Activated naive CD4-positive, alpha-beta T cell treated with anti-CD3 and anti-CD28 coated beads, Interleukin-2, amount 10 ng/mL, durations not matched to agents 7 days and 5 days (primary cell): ENCODE data around the gene DOK5.

ENCODE experiments used
- CTCF ChIA-PET: fragments of 350-600 bp; sonication (Branson Sonifier 250); formaldehyde crosslinking; loops from one replicate; lab custom pipeline; 2021; ENCODE audit warnings: antibody characterized with exemption; lab: Charles Lee
- DNase-seq: peaks from one replicate; pipeline ENCODE4 v3.0.0-alpha.2; 2020
- H3K27ac Mint-ChIP-seq: one replicate; pipeline ENCODE4 v1.8.0; 2021; ENCODE audit warnings: mild to moderate bottlenecking, moderate library complexity, mixed read lengths
- H3K27me3 Mint-ChIP-seq: one replicate; pipeline ENCODE4 v1.8.0; 2021; ENCODE audit warnings: mild to moderate bottlenecking, mixed read lengths
- H3K36me3 Mint-ChIP-seq: one replicate; pipeline ENCODE4 v1.8.0; 2021; ENCODE audit warnings: mixed read lengths
- H3K4me1 Mint-ChIP-seq: one replicate; pipeline ENCODE4 v1.8.0; 2021; ENCODE audit warnings: mixed read lengths
- H3K4me3 Mint-ChIP-seq: one replicate; pipeline ENCODE4 v1.8.0; 2021; ENCODE audit warnings: mild to moderate bottlenecking, moderate library complexity, mixed read lengths
- H3K9me3 Mint-ChIP-seq: one replicate; pipeline ENCODE4 v1.8.0; 2021; ENCODE audit warnings: mixed read lengths

DOK5 gene

GRCh38 chr20:54698373-54698772 is 223.0 kb downstream of the DOK5 start:
- CTCF ChIA-PET, result no interaction called here
- no peak overlapping the region for H3K4me3 Mint-ChIP-seq
- no peaks in the 10 kb centered on the region for H3K27me3 Mint-ChIP-seq
- no peaks in the 10 kb centered on the region for H3K9me3 Mint-ChIP-seq
- no peak for DNase-seq
- no peaks in the 10 kb centered on the region for H3K36me3 Mint-ChIP-seq
- H3K27ac Mint-ChIP-seq, result no peak overlapping the region
- H3K4me1 Mint-ChIP-seq, result no peaks in the 10 kb centered on the region
